Karpas-422 (cell line): ENCODE measurements around the gene GIPC2. TPM values are rescaled to one million over a fixed set of nuclear protein-coding genes. Genes with fewer than 3 reads are reported as not detected.

ENCODE experiments used
- DNase-seq: peaks from one replicate; pipeline ENCODE4 v3.0.0-alpha.2; 2015
- H2AFZ ChIP-seq: fragments of 200-600 bp; sonication (generic); 2 replicates; pipeline ENCODE4 v1.6.1; 2014; ENCODE audit warnings: antibody characterized with exemption, low read length, mixed read lengths
- H3K27ac ChIP-seq: fragments of 200-600 bp; sonication (generic); 2 replicates; pipeline ENCODE4 v1.5.1; 2014; ENCODE audit warnings: mild to moderate bottlenecking, low read length, moderate library complexity
- H3K27me3 ChIP-seq: fragments of 200-600 bp; sonication (generic); 2 replicates; pipeline ENCODE4 v1.6.1; 2014; ENCODE audit warnings: low read length, mixed read lengths
- H3K36me3 ChIP-seq: fragments of 200-600 bp; sonication (generic); 2 replicates; pipeline ENCODE4 v1.6.1; 2014; ENCODE audit warnings: low read length, mixed read lengths; ENCODE audit not compliant: insufficient read depth
- H3K4me1 ChIP-seq: fragments of 200-600 bp; sonication (generic); 2 replicates; pipeline ENCODE4 v1.6.1; 2014; ENCODE audit warnings: mild to moderate bottlenecking, low read length, mixed read lengths
- H3K4me2 ChIP-seq: fragments of 200-600 bp; sonication (generic); 2 replicates; pipeline ENCODE4 v1.6.1; 2014; ENCODE audit warnings: low read length, low read depth, mild to moderate bottlenecking; ENCODE audit not compliant: poor library complexity, severe bottlenecking
- H3K4me3 ChIP-seq: fragments of 200-600 bp; sonication (generic); 2 replicates; pipeline ENCODE4 v1.5.1; 2014; ENCODE audit warnings: mild to moderate bottlenecking, antibody characterized with exemption, low read length, mixed read lengths
- H3K79me2 ChIP-seq: fragments of 200-600 bp; sonication (generic); 2 replicates; pipeline ENCODE4 v1.6.1; 2014; ENCODE audit warnings: mild to moderate bottlenecking, low read length, mixed read lengths
- H3K9ac ChIP-seq: fragments of 200-600 bp; sonication (generic); 2 replicates; pipeline ENCODE4 v1.6.0; 2014; ENCODE audit warnings: low read length
- H3K9me2 ChIP-seq: fragments of 200-600 bp; sonication (generic), shearing (Covaris generic); replicated peaks from 2 replicates; pipeline ENCODE4 v1.6.0; 2014; ENCODE audit warnings: mild to moderate bottlenecking, low read length, moderate library complexity; ENCODE audit not compliant: insufficient read depth
- H3K9me3 ChIP-seq: fragments of 300-700, 200-600 bp; sonication (generic); 2 replicates; pipeline ENCODE4 v1.6.1; 2014; ENCODE audit warnings: low read length, mixed read lengths
- H4K20me1 ChIP-seq: fragments of 200-600 bp; sonication (generic); 2 replicates; pipeline ENCODE4 v1.6.1; 2014; ENCODE audit warnings: mild to moderate bottlenecking, antibody characterized with exemption, low read length, low read depth; ENCODE audit not compliant: insufficient read depth
- total RNA-seq: library from RNA; depleted of rRNA; stranded (reverse); fragments of >200 nt; shearing (Covaris generic); gene quantifications from 2 replicates; pipeline ENCODE4 v1.2.3, GENCODE V29; 2014; ENCODE audit warnings: low replicate concordance

GIPC2 gene
- total RNA-seq, 1 experiment from 2014 or later: 0.15 TPM

DNA sequence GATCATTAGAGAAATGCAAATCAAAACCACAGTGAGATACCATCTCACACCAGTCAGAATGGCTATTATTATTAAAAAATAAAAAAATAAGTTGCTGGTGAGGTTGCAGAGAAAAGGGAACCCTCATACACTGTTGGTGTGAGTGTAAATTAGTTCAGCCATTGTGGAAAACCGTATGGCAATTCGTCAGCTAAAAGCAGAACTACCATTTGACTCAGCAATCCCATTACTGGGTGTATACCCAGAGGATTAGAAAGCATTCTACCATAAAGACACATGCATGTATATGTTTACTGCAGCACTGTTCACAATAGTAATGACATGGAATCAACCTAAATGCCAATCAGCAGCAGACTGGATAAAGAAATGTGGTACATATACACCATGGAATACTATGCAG is 42.2 kb downstream of the GIPC2 start:
- DNase-seq: no peak

DNA sequence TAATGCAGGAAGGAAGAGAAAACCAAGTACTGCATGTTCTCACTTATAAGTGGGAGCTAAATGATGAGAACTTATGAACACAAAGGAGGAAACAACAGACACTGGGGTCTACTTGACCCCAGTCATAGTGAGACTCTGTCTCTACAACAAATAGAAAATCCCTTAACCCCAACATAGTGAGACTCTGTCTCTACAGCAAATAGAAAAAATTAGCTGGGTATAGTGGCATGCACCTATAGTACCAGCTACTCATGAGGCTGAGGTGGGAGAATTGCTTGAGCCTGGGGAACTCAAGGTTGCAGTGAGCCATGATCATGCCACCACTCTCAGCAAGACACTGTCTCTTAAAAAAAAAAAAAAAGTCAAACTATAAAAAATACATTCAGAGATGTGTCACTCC is 42.7 kb downstream of the GIPC2 start:
- H3K4me1 ChIP-seq: no peaks in the 10 kb centered on the region
- no peak overlapping the region for H2AFZ ChIP-seq
- no peak overlapping the region for H3K4me2 ChIP-seq
- H3K9me2 ChIP-seq: no peaks in the 10 kb centered on the region
- no peak overlapping the region for H3K4me3 ChIP-seq
- H3K79me2 ChIP-seq: no peaks in the 10 kb centered on the region
- no peaks in the 10 kb centered on the region for H3K36me3 ChIP-seq
- H3K27me3 ChIP-seq: no peaks in the 10 kb centered on the region
- H3K9ac ChIP-seq: no peak overlapping the region
- DNase-seq: no peak
- H4K20me1 ChIP-seq: no peaks in the 10 kb centered on the region
- no peaks in the 10 kb centered on the region for H3K9me3 ChIP-seq
- no peak overlapping the region for H3K27ac ChIP-seq

More for the DNA sequence above, 42.2 kb downstream of the GIPC2 start:
- H3K4me3 ChIP-seq: no peak overlapping the region
- no peaks in the 10 kb centered on the region for H3K4me1 ChIP-seq
- H2AFZ ChIP-seq: no peak overlapping the region
- H3K9me2 ChIP-seq: no peaks in the 10 kb centered on the region
- no peaks in the 10 kb centered on the region for H3K27me3 ChIP-seq
- no peaks in the 10 kb centered on the region for H4K20me1 ChIP-seq
- H3K79me2 ChIP-seq: no peaks in the 10 kb centered on the region
- H3K9ac ChIP-seq: no peak overlapping the region
- no peaks in the 10 kb centered on the region for H3K36me3 ChIP-seq
- H3K27ac ChIP-seq: no peak overlapping the region
- no peaks in the 10 kb centered on the region for H3K9me3 ChIP-seq
- H3K4me2 ChIP-seq: no peak overlapping the region

DNA sequence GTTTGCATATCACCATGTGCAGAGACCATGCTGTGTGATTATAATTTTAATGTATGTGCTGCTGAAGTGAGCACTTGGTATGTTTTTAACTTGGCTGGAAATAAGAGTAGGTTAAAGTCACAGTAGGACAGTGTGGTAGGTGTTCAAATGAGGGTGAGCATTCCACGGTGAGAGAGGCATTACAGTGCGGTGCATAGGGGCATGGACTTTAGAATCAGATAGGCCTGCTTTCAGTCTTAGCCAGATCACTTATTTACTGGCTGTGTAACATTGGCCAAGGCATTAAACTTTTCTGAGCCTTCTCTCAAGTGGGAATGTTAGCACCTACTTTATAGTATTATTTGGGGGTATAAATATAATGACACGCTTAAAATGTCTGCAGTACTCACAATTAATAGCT is 43.2 kb downstream of the GIPC2 start:
- Histone ChIP-seq H3K4me3 (no peak overlapping the region), H3K36me3 (no peaks in the 10 kb centered on the region), H3K27ac (no peak overlapping the region), H4K20me1 (no peaks in the 10 kb centered on the region), H2AFZ (no peak overlapping the region), H3K4me2 (no peak overlapping the region), H3K9me3 (no peaks in the 10 kb centered on the region), H3K79me2 (no peaks in the 10 kb centered on the region), H3K9ac (no peak overlapping the region), H3K9me2 (no peaks in the 10 kb centered on the region), H3K27me3 (no peaks in the 10 kb centered on the region), H3K4me1 (no peaks in the 10 kb centered on the region)
- no peak for DNase-seq

DNA sequence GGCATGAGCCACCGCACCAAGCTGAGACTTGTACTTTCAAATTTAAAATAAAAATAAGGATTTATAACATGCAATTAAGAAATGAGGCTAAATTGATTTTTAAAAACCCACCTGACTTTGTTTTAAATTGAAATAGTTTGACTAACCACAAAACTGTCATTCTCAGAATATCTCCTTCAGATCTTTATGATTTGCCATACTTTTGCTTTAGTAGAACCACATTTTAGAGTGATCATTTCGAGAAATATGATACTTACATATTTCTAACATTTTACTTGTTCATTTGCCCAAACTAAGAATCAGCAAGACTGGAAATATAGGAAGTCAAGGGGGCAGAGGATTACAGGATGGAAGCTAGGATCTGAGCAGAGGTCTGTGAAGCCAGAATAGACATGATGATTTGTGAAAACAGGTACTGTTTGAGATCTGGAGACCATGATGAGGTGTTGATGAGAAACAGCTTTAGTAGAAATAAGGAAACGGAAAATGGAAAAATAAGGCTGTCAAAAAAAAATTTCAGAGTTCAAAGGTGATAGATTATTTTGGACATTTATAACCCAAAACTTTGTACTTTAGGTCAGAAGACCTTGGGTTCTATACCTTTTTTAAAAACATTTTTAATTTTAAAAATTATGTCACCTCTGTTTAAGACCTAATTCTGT is 44.8 kb downstream of the GIPC2 start:
- Histone ChIP-seq H3K79me2 (no peaks in the 10 kb centered on the region), H3K9me3 (no peaks in the 10 kb centered on the region), H3K4me1 (no peaks in the 10 kb centered on the region), H3K27me3 (no peaks in the 10 kb centered on the region), H3K36me3 (no peaks in the 10 kb centered on the region), H3K9me2 (no peaks in the 10 kb centered on the region), H3K4me2 (no peak overlapping the region), H3K9ac (no peak overlapping the region), H2AFZ (no peak overlapping the region), H3K4me3 (no peak overlapping the region), H3K27ac (no peak overlapping the region), H4K20me1 (no peaks in the 10 kb centered on the region)
- no peak for DNase-seq

DNA sequence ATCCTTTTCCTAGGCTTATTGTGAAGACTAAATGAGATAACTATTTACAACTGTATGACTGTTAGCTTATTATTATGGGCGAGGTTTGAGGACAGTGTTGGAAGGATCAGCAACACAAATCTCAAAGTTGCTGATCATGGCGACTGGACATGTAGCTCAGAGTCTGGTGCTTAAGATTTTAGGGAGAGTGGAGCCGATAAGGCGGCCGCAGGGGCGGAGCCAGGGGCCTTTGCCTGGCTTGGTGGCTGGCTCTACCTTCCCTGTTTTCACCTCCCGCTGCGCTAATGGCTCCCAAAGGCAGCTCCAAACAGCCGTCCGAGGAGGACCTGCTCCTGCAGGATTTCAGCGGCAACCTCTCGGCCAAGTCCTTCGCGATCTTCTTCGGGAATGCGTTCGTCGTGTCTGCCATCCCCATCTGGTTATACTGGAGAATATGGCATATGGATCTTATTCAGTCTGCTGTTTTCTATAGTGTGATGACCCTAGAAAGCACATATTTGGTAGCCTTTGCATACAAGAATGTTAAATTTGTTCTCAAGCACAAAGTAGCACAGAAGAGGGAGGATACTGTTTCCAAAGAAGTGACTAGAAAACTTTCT is 45.5 kb downstream of the GIPC2 start:
- Histone ChIP-seq H3K9me3 (no peaks in the 10 kb centered on the region), H3K9me2 (no peaks in the 10 kb centered on the region), H3K79me2 (no peaks in the 10 kb centered on the region), H4K20me1 (no peaks in the 10 kb centered on the region), H2AFZ (no peak overlapping the region), H3K4me1 (no peaks in the 10 kb centered on the region), H3K36me3 (no peaks in the 10 kb centered on the region), H3K27me3 (no peaks in the 10 kb centered on the region), H3K27ac (no peak overlapping the region), H3K4me2 (no peak overlapping the region), H3K9ac (no peak overlapping the region), H3K4me3 (no peak overlapping the region)
- no peak for DNase-seq

DNA sequence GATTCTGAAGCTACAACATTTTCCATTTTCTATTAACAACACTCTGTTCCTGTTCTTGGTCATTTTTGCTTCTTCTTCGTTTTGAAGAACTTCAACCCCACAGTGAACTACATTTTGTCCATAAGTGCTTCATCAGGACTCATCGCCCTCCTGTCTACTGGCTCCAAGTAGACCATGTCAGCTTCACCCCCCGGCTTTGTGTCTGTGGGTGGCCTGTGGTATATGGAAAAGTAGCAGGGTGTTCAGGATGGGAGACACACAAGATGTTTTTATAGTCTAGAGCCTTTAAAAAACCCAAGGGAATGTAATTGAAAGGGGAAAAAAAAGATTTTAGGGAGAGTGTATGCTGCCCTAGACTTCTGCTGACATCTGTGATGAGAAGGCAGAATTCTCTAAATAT is 46.1 kb downstream of the GIPC2 start:
- no peaks in the 10 kb centered on the region for H3K79me2 ChIP-seq
- H4K20me1 ChIP-seq: no peaks in the 10 kb centered on the region
- no peaks in the 10 kb centered on the region for H3K9me3 ChIP-seq
- DNase-seq: no peak
- H3K36me3 ChIP-seq: no peaks in the 10 kb centered on the region
- no peaks in the 10 kb centered on the region for H3K9me2 ChIP-seq
- no peak overlapping the region for H3K4me3 ChIP-seq
- H3K27ac ChIP-seq: no peak overlapping the region
- H3K4me1 ChIP-seq: no peaks in the 10 kb centered on the region
- H3K27me3 ChIP-seq: no peaks in the 10 kb centered on the region
- no peak overlapping the region for H3K9ac ChIP-seq
- no peak overlapping the region for H2AFZ ChIP-seq
- no peak overlapping the region for H3K4me2 ChIP-seq

DNA sequence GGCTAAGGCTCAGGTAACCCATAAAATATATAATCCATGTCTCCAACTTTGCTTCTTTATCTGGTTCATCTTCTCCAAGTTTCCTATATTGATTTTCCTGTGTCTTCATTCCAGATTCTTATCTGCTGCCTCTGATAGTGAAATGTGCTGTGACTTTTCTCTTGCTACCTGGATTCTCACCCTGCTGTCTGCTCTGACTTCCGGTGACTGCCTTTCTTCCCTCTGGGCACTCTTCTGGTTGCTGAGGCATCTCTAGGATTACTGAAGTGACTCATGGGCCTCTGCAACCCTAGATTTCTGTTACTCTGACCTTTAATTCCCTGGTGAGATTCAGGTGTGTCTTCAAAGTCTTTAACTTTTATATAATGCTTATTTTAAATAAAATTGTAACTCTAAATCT is 46.9 kb downstream of the GIPC2 start:
- no peak overlapping the region for H3K4me2 ChIP-seq
- no peaks in the 10 kb centered on the region for H3K4me1 ChIP-seq
- H3K9me3 ChIP-seq: no peaks in the 10 kb centered on the region
- H3K79me2 ChIP-seq: no peaks in the 10 kb centered on the region
- DNase-seq: no peak
- no peak overlapping the region for H2AFZ ChIP-seq
- no peak overlapping the region for H3K9ac ChIP-seq
- H3K9me2 ChIP-seq: no peaks in the 10 kb centered on the region
- no peak overlapping the region for H3K4me3 ChIP-seq
- no peaks in the 10 kb centered on the region for H3K36me3 ChIP-seq
- no peak overlapping the region for H3K27ac ChIP-seq
- no peaks in the 10 kb centered on the region for H4K20me1 ChIP-seq
- H3K27me3 ChIP-seq: no peaks in the 10 kb centered on the region

DNA sequence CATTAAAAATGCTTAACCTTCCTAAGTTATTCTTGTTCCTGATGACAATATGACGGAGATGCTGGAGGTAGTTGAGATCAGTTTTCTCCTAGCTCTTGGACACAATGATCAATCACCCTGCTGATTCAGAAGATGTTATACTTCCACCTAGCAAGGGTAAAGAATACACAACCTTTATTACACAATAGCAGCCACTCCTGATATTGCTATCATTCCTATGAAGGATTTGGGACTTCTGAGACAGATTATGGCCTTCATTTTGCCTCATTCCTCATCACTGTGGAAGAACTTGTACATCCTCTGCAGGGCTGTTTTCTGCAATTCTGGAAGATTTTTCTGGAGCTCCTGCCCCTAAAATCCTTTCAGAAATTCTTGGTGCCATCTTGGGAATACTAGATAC is 47.8 kb downstream of the GIPC2 start:
- H3K4me1 ChIP-seq: no peaks in the 10 kb centered on the region
- H3K9ac ChIP-seq: no peak overlapping the region
- H4K20me1 ChIP-seq: no peaks in the 10 kb centered on the region
- no peak overlapping the region for H3K27ac ChIP-seq
- H3K4me3 ChIP-seq: no peak overlapping the region
- H3K4me2 ChIP-seq: no peak overlapping the region
- no peaks in the 10 kb centered on the region for H3K27me3 ChIP-seq
- no peak for DNase-seq
- H3K36me3 ChIP-seq: no peaks in the 10 kb centered on the region
- H3K79me2 ChIP-seq: no peaks in the 10 kb centered on the region
- H2AFZ ChIP-seq: no peak overlapping the region
- no peaks in the 10 kb centered on the region for H3K9me3 ChIP-seq
- no peaks in the 10 kb centered on the region for H3K9me2 ChIP-seq
